Lower leg skin (tissue), 3 donors: ENCODE measurements around the gene RNF40.

ENCODE experiments used
- POLR2A ChIP-seq, 2 donors: fragments of 450-650 bp; IDR thresholded peaks; one replicate each; pipeline ENCODE4 v1.6.1; 2016 to 2017; ENCODE audit warnings: antibody characterized with exemption in 2 of 2, mild to moderate bottlenecking in 1 of 2, moderate library complexity in 1 of 2
- TF ChIP-seq, protein P1 (sequence below), 3 donors: fragments of 450-650 bp; IDR thresholded peaks; one replicate each; pipeline ENCODE4 v1.5.1; 2016; ENCODE audit warnings: antibody characterized with exemption in 3 of 3, mild to moderate bottlenecking in 3 of 3, moderate library complexity in 2 of 3

DNA sequence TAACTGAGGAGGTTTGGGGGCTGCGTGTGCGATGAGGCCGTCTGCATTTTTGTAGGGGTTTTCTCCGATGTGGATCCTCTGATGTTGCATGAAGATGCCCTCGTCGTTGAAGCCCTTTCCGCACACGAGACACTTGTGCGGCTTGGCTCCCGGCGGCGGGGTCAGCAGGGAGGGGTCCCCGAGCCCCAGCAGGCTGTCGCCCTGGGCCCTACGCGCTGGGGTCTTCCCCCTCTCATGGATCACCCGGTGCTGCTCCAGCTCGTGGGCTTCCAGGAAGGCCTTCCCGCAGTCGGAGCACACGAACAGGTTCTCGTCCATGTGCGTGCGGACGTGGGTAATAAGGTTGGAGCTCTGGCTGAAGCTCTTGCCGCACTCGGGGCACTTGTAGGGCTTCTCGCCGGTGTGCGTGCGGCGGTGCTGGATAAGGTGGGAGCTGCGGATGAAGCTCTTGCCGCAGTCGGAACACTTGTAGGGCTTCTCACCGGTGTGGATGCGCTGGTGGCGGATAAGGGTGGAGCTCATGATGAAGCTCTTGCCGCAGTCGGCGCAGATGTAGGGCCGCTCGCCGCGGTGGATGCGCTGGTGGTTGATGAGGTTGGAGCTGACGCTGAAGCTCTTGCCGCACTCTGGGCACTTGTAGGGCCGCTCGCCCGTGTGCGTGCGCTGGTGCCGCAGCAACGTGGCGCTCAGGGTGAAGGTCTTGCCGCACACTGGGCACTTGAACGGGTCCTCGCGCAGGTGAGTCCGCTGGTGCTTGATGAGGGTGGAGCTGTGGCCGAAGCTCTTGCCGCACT is 20.6 kb downstream of the RNF40 start:
- TF ChIP-seq, protein P1, sequence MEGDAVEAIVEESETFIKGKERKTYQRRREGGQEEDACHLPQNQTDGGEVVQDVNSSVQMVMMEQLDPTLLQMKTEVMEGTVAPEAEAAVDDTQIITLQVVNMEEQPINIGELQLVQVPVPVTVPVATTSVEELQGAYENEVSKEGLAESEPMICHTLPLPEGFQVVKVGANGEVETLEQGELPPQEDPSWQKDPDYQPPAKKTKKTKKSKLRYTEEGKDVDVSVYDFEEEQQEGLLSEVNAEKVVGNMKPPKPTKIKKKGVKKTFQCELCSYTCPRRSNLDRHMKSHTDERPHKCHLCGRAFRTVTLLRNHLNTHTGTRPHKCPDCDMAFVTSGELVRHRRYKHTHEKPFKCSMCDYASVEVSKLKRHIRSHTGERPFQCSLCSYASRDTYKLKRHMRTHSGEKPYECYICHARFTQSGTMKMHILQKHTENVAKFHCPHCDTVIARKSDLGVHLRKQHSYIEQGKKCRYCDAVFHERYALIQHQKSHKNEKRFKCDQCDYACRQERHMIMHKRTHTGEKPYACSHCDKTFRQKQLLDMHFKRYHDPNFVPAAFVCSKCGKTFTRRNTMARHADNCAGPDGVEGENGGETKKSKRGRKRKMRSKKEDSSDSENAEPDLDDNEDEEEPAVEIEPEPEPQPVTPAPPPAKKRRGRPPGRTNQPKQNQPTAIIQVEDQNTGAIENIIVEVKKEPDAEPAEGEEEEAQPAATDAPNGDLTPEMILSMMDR (IDR thresholded peaks at IDR 0.05): no peak
- no peak for TF ChIP-seq POLR2A (IDR thresholded peaks at IDR 0.05)
